Raji (cell line): ENCODE results near the gene ADAM11.

Experiments
- POLR2A ChIP-seq: IDR thresholded peaks from 2 replicates; pipeline ENCODE4 v1.6.1; 2011; ENCODE audit warnings: low read depth, low read length, control low read depth; ENCODE audit not compliant: insufficient read depth

The ADAM11 gene

DNA sequence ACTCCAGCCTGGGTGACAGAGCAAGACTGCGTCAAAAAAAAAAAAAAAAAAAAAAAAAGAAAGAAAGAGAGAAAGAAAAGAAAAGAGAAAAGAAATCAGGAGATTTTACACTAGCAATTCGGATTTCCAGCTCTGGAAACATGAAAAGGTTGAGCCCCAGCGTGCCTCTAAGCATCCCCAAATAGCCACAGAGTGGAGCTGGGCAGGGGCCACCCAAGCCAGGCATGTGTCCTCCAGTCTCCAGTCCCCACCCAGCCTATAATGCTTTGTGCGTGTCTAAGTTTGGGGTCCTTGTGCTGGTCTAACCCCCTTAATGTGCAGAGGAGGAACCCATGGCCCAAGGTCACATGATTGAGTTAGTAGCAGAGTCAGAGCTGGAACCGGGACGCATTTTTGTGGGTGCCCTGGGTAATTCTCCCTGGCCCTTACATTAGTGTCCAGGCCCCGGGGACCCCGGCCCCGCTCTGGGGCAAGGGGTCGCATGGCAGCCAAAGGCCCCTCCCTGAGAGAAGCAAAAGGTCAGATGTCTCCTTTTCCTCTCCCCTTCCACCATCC is 19.9 kb downstream of the ADAM11 start:
- TF ChIP-seq POLR2A = no peak

DNA sequence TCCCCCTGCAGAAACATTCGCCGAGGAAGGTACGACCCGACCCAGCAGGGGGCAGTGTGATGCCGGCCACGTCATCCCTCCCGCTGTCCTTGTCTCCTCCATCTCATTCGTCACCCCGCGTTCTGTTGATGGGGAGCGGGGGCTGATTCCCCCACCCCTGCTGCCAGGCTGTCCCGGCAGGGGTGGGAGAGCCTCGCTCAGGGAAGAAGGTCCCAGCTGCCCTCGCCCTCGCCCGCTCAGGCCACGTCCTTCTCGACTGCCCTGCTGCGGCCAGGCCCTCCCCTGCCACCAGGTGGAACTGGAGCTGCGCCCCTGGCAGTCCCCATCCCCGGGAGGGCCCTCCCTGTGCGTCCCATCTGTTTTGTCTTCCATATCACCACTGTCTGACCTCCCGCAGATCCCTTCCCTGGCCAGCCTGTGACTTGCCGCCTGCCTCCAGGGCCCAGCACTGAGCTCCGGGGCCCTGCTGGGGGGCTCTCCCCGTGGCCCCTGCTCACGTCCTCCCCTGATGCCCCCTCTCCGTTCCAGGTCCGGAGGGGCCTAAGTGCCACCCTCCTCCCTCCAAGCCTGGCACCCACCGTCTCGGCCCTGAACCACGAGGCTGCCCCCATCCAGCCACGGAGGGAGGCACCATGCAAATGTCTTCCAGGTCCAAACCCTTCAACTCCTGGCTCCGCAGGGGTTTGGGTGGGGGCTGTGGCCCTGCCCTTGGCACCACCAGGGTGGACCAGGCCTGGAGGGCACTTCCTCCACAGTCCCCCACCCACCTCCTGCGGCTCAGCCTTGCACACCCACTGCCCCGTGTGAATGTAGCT is 20.6 kb downstream of the ADAM11 start:
- no peak for TF ChIP-seq POLR2A

- TF ChIP-seq POLR2A = no peak
Measured at GRCh38 chr17:44780161-44780560, 21.4 kb downstream of the ADAM11 start.

DNA sequence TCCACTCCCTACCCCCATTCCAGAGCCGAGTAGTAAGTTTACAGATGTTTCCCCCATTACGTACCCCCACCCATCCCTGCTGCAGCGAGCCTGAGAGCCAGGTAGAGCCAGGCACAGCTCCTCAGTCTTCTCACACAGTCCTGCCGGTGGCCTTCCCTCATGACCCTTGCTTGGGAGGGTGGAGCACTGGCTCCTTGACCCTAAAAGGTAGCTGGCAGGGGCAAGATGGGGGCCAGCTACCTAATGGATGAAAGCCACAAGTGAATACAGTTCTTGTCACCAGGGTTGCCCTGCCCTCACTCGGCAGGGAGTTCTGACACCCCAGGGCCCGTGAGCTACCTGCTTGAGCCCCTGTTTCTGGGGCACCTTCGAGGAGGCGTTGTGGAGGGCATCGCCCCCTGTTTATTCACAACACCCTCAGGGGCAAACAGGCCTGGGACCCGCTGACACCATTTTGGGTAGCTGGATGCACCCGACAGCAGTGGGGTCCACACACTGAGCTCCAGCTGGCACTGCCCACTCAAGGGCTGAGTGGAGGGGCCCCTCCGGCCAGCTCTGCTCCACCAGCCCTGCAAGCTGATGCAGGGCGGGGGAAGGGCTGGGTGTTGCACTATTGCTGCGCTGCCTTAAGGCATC is 22.2 kb downstream of the ADAM11 start:
- TF ChIP-seq POLR2A = no peak

DNA sequence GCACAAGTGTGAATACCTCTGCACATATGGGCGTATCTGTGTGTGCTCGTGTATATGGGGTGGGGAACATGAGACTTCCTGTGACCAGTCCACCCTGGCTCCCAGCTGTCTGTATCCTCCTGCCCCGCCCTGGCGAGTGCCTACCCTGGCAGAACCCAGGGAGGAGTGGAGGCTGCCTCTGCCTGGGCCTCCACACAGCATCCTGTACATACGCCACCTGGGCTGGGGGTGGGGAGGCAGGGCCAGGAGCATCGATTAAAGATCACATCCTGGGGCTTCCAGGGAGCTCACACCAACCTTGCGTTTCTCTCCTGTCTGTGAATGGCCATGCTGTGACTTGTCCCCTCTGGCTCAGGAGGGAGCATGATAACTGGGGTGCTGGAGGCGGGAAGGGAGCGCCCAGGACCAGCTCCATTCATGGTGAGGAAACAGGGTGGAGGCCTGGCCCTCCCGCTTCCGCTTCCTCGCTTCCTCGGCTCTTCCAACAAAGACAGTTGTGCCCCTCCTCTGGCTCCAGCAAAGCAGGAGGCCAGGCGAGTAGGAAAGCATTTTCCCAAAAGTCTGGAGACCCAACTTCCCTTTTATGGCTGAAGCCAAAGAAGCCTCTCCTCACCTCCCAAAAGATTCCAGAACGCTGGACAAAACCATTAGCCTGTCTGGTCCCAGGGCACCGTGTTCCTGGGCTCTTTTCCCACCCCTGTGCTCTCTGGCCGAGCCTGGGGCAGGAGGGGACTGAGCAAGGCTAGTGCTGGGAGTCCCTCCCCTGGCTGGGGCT is 22.9 kb downstream of the ADAM11 start:
- TF ChIP-seq POLR2A = no peak

GRCh38 chr17:44782326-44782850 is 23.6 kb downstream of the ADAM11 start:
- TF ChIP-seq POLR2A = no peak

- no peak for TF ChIP-seq POLR2A
Measured at GRCh38 chr17:44785921-44786320, 27.1 kb downstream of the ADAM11 start.

DNA sequence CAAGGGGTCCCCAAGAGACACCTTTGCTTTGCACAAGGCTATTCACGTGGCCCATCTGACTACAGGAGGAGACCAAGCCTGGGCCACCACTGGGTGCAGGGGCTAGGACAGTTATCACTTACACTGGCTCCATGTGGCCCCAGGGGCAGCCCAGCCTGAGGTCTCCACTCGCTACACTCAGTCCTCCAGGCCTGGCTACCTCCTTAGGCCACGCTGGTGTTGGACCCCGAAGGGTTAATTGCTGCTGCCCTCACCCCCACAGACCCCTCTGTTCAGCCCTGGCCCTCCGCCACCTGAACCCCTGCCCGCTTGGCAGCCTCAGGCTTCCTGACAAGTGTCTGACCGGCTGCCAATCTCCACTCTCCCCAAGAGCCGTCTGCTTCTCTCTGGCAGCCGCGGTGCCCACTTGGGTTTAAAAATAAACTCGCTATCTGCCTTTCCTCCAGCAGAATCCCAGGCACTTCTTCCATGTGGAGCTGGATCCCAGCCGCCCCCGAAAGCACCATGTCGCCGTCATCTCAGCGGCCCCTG is 27.8 kb downstream of the ADAM11 start:
- no peak for TF ChIP-seq POLR2A

- no peak for TF ChIP-seq POLR2A
Measured at GRCh38 chr17:44787271-44787940, 28.6 kb downstream of the ADAM11 start.

- TF ChIP-seq POLR2A = no peak
Measured at GRCh38 chr17:44788139-44788538, 29.4 kb downstream of the ADAM11 start.

DNA sequence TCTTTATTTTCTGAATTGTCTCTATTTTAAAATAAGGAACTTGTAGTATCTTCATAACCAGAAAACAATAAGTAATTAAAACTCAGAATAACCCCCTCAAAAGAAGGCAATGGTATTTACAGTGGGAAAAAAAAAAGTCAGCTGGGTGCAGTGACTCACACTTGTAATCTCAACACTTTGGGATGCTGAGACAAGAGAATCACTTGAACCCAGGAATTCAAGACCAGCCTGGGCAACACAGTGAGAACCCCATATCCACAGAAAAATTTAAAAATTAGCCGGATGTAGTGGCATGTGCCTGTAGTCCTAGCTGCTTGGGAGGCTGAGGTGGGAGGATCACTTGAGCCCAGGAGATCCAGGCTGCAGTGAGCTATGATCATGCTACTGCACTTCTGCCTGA is 33.5 kb downstream of the ADAM11 start:
- TF ChIP-seq POLR2A = no peak

DNA sequence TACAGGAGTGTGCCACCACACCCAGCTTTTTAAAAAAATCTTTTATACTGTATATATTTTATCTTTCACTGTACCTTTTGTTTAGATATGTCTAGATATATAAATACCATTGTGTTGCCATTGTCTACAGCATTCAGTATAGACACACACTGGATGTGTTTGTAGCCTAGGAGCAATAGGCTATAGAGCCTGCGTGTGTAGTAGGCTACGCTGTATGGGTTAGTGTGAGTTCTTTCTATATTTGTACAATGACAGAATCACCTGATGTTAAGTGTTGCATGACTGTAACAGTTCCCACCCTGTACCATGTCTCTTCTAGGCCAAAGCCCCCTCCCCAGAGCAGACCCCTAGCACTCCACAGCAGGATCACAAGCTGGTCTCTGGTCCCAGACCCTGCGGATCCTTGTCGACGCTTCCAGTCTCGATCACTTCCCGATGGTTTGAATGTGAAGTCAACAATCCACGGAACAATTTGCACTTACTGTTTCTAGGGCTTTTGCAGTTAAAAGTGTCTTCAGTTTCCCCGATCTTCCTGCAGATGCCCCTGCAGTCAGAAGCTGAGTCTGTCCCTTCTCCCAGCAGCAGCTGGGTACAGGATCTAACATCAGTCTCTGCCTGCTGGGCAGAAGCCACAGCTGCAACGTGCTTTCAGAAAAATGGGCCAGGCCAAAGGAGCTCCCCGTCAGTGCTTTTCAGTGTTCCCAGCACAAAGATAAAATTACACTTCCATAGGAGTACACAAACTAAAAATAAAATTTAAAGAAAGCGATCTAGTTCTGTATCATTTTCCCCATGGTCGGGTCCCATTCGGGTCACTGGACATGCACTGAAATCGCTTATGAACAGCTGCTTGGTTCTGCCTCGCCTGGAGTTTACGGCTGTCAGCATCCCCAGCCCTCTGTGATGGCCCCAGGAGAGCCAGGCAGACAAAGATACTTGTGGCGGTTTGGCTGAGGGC is 35.4 kb downstream of the ADAM11 start:
- no peak for TF ChIP-seq POLR2A

- TF ChIP-seq POLR2A = no peak
Measured at GRCh38 chr17:44794851-44795413, 36.1 kb downstream of the ADAM11 start.
